OCI-LY7 (cell line): ENCODE measurements around the gene CAMSAP3.

Source experiments
- CTCF ChIP-seq: fragments of 200-600 bp; sonication (generic); conservative IDR thresholded peaks from 2 replicates; pipeline ENCODE4 v1.5.1; 2014; ENCODE audit warnings: mild to moderate bottlenecking, antibody characterized with exemption, low read length, moderate library complexity, mixed read lengths
- EZH2phosphoT487 ChIP-seq: fragments of 200-600 bp; sonication (generic); IDR thresholded peaks from 2 replicates; pipeline ENCODE4 v1.6.1; 2018; ENCODE audit warnings: low read depth, borderline replicate concordance, mild to moderate bottlenecking, mixed run types, antibody characterized with exemption, low read length, moderate library complexity, mixed read lengths

- TF ChIP-seq CTCF (no peak), EZH2phosphoT487 (no peak)
Measured at GRCh38 chr19:7658219-7658686, 62.6 kb downstream of the CAMSAP3 start.
